GM12865 (cell line): ENCODE data around the gene KLHL3.
A peak's percentile ranks its signal among the peaks of the same experiment; 100 is the strongest.

Experiments
- DNase-seq: peaks from one replicate; pipeline ENCODE4 v3.0.0; 2010; ENCODE audit warnings: low read depth
- H3K4me3 ChIP-seq: 2 replicates; pipeline ENCODE4 v1.5.1; 2011; ENCODE audit warnings: mild to moderate bottlenecking, low read depth, low read length, control low read depth
- TF ChIP-seq, protein P1 (sequence below): IDR thresholded peaks from 2 replicates; pipeline ENCODE4 v1.5.1; 2011; ENCODE audit warnings: low read length, control low read depth, low read depth, inconsistent platforms; ENCODE audit not compliant: insufficient read depth; ENCODE audit errors: missing control alignments

The KLHL3 gene

DNA sequence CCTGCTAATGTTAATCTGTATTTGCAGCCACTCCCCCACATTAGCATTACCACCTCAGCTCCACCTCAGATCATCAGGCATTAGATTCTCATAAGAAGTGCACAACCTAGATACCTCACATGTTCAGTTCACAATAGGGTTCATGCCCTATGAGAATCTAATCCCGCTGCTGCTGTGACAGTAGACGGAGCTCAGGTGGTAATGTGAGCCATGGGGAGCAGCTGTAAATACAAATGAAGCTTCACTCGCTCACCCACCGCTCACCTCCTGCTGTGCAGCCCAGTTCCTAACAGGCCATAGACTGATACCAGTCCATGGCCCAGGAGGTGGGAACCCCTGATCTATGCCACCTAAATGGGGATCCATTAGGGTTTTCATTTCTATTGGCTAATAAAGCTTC, 24.4 kb upstream of the KLHL3 start:
- TF ChIP-seq, protein P1, sequence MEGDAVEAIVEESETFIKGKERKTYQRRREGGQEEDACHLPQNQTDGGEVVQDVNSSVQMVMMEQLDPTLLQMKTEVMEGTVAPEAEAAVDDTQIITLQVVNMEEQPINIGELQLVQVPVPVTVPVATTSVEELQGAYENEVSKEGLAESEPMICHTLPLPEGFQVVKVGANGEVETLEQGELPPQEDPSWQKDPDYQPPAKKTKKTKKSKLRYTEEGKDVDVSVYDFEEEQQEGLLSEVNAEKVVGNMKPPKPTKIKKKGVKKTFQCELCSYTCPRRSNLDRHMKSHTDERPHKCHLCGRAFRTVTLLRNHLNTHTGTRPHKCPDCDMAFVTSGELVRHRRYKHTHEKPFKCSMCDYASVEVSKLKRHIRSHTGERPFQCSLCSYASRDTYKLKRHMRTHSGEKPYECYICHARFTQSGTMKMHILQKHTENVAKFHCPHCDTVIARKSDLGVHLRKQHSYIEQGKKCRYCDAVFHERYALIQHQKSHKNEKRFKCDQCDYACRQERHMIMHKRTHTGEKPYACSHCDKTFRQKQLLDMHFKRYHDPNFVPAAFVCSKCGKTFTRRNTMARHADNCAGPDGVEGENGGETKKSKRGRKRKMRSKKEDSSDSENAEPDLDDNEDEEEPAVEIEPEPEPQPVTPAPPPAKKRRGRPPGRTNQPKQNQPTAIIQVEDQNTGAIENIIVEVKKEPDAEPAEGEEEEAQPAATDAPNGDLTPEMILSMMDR, result no peak
- no peak for DNase-seq
- H3K4me3 ChIP-seq, result no peak overlapping the region

DNA sequence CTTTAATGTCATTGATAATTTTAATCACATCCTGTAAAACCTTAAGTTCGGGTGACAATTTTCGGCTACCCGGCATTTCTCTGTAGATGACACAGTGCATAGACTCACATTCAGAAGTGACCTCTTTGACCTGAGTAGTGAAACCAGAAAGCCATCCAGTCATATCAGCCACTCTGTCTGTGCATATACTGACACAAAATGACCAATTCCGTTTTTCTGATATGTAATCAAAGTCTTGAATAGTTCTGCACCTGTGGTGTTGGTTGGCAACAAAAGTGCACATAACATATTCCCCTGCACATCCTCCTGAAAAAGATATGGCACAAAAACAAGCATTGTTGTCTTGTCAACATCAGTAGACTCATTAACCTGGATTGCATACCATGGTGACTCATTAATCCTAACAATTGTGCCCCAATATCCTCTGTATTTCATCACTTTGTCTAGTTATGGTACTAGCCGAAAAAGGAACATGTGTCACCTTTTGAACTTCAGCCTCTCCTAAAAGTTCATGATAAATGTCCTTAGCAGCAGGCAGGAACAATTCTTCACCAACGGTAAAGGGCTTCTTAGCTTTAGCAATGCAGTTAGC, 22.9 kb upstream of the KLHL3 start:
- no peak overlapping the region for H3K4me3 ChIP-seq
- DNase-seq, result peak; percentile 89
- TF ChIP-seq, protein P1, result no peak

DNA sequence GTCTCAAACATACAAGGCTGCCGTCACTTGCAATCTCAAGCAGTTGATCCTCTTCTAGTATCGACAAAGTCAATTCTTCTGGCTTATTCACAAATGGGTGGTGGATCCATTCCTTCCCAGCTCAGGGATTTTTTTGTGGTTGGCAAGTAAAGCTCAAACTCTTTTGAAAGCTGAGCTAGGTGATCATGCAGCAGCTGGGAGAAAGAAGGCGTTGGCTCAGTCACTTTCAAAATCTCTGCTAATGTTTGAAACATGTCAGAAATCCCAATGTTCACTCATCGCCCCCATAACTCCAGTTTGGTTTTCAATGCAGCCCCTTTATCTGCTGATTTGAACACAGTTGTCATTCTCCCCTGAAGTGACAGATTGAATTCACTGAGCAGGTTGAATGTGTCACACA, 22.2 kb upstream of the KLHL3 start:
- TF ChIP-seq, protein P1, result no peak
- DNase-seq, result no peak

DNA sequence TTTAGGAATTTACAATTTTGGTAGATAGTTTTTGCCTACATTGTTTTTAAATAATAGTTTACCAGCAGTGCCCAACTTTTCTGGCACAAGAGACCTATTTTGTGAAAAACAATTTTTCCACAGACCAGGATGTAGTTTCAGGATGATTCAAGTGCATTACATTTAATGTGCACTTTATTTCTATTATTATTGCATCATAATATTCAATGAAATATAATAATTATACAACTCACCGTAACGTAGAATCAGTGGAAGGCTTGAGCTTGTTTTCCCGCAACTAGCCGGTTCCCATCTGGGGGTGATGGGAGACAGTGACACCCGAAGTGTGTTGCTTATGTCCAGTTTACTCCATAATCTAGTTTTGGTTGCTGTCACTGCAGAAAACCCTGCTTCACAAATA, 21.7 kb upstream of the KLHL3 start:
- DNase-seq, result no peak
- TF ChIP-seq, protein P1, result no peak
- H3K4me3 ChIP-seq, result no peak overlapping the region

More for the DNA sequence above, 22.2 kb upstream of the KLHL3 start:
- H3K4me3 ChIP-seq, result 0 out of 2 replicates have a peak overlapping the region, but pooled peaks have one; percentile 8

DNA sequence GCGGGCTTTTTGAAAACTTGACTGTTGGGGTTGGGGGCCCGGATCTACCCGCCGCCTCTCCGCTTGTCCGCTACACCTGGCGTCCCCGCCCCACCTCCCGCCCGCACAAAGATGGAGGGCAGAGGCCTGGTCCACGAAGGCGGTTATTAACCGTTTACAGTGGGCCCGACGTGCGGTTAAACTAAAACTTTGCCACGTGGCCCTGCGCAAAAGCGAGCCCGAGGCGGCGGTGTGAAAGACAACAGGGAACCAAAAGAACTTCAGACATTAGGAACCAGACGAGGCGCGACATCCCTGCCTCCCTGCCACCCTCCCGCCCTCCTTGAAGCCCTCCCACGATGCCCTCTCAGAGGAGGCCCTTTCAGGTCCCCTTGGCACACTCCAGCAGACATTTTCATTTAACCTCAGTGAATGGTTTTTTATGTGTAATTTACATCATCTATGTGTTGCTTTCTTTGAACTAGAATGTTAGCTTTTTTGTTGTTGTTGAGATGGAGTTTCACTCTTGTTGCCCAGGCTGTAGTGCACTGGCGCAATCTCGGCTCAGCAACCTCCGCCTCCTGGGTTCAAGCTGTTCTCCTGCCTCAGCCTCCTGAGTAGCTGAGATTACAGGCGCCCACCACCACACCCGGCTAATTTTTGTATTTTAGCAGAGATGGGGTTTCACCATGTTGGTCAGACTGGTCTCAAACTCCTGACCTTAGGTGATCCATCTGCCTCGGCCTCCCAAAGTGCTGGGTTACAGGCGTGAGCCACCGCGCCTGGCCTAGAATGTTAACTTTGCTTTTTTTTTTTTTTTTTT, 19.3 kb upstream of the KLHL3 start:
- DNase-seq, result no peak
- H3K4me3 ChIP-seq, result peak overlapping the region; percentile 77
- TF ChIP-seq, protein P1, result no peak

GRCh38 chr5:137754188-137754960, 18.5 kb upstream of the KLHL3 start, which contains the start of gene HNRNPA0:
Gene HNRNPA0 (minus strand): TSS chr5:137754363. CDS start chr5:137754066, 297 bp downstream.
- peak; percentile 99 for DNase-seq
- peak within 1 kb of the TSS; percentile 77 for H3K4me3 ChIP-seq
- TF ChIP-seq, protein P1, result no peak
